Forelimb muscle (tissue), 1 donor: ENCODE data around the gene KLHDC7B. TPM values are rescaled to one million over a fixed set of nuclear protein-coding genes. Genes with fewer than 3 reads are reported as not detected.
"Not testable (repeated sequence)": the region's sequence is repeated elsewhere in the genome, so short reads cannot be mapped to it uniquely, and the experiment has no call there.

ENCODE experiments used
- DNase-seq: peaks from one replicate; pipeline ENCODE4 v3.0.0-alpha.2; 2013; ENCODE audit warnings: low read depth
- polyA plus RNA-seq: library from polyadenylated mRNA; unstranded; fragments of 120-200 nt; gene quantifications from one replicate; pipeline ENCODE4 v1.2.1, GENCODE V29; 2013; ENCODE audit not compliant: insufficient read length

The KLHDC7B gene
- polyA plus RNA-seq, 1 donor: 0.03 TPM

DNA sequence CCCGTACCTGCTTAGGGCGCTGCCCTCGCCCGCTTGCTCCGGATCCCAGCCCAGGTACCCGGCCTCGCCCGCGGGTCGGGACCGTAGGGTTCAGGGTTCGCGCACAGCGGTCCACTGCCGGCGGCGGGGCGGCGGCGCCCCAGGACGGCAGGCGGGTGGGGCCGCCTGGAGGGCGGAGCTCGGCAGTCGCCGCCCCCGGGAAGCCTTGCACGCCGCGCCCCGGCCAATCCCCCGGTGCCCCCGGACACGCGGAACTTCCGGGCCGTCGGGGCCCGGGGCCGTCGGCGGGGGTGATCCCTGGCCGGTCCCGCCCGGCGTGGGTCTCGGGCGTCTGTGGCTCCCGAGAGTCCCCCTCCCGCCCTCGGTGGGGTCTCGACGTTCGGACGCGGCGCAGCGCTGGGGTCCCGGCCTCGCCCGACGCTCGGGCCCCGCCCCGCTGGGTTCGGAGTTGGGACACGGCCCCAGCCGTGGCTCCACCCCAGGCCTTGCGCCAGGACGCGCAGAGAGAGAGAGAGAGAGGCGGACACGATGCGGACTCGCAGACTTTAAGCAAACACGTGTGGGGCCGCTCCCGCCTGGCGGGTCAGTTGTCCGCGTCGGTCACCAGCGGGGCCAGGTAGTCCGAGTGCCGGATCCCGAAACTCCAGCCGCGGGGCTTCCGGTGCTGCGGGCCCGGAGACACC lies 15.7 kb upstream of the KLHDC7B start, which contains the start of gene TYMP:
TYMP (minus strand) TSS at position 116 of the 683 bp plus-strand sequence. CDS start 303 bp downstream, outside the sequence.
- DNase-seq: no peak

DNA sequence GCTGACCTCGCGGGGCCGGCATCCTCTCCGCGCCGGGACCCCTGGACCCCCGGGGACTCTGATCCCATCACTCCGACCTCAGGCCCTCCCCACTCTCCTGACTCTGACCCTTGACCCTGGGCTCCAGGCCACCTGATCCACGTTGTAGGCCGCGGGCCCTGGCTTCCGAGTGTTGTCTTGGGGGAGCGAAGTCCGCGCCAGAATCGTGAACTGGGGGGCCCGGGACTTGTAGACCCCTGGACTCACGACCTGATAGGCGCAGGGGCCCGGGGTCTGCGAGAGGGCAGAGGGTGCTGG lies 15.2 kb upstream of the KLHDC7B start:
- no peak for DNase-seq

DNA sequence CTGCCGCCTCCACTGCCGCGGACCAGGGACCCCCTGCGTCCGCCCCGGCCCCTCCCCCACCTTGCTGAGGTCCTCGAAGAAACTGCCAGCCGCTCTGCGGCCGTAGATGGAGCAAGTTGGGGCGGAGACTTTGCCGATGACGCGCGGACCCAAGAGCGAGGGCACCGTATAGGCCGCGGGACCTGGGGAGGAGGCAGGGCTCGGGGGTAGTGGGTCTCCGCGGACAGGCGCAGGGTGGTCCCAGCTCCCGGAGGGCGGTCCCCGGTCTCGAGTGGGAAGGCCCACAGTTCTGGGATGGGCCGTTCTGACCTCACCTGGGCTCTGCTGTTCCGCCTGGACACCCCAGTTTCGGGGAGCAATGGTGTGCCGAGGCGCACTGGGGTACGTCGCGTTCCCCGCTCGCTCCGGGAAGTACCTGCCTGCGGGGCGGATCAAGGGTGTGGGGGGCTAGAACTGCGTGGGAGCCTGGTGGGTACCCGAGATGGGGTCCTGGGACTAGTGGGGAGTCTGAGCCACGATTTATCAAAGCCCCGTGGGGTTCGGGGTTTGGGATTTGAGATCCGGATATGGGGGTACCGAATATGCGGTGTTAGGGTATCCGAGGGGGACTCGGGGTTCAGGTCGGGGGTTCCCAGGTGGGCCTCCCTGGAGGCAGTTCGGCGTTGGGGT lies 14.7 kb upstream of the KLHDC7B start:
- no peak for DNase-seq

DNA sequence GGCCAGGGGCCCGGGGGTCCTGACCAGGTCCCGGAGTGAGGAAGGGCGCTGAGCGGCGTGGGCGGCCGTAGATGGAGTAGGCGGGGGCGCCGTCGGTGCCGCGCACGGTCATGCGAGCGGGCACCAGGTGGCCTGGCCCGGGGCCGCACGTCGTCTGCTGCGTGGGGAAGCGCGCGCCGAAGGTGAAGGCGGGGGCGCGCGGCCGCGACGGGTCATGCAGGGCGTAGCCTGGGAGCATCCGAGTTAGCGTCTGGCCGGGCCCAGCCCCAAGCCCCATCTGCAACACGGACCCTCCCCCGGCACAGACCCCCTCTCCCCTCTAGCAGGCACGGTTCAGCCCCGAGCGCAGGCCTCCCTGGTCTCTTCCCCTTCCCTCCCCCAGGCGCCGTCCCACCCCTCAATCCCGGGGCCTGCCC lies 14.1 kb upstream of the KLHDC7B start:
- no peak for DNase-seq

DNA sequence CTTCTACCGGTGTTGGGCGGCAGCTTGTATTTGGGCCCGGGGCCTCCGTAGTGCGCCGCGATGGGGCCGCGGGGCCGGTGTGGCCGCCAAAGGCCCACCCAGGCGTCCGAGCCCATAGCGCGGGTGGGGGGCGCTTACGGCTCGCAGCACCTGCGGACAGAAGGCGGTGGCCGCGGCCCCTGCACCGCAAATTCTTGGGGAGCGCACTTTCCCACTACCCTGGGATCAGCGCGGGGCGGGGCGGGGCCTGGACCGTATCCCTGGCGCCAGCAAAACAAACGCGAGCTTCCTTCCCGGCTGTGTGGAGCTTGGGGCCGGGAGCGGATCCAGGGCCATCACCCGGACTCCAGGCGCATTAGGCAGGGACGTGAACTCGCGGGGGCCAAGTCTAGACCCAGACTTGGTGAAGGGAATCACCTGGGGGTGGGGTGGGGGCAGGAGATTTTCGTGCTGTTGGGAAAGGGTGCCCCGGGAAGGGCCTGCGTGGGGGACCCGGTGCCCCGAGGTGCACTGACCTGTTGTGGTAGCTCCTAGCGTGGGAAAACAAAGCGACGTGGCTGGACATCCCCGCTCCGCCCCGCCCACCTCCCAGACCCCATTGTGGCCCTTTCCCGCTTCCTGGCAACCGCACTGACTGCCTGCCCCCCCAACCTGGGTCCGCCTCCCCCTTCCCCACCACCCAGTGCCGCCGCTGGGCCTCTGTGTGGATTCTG lies 13.6 kb upstream of the KLHDC7B start:
- DNase-seq: no peak

DNA sequence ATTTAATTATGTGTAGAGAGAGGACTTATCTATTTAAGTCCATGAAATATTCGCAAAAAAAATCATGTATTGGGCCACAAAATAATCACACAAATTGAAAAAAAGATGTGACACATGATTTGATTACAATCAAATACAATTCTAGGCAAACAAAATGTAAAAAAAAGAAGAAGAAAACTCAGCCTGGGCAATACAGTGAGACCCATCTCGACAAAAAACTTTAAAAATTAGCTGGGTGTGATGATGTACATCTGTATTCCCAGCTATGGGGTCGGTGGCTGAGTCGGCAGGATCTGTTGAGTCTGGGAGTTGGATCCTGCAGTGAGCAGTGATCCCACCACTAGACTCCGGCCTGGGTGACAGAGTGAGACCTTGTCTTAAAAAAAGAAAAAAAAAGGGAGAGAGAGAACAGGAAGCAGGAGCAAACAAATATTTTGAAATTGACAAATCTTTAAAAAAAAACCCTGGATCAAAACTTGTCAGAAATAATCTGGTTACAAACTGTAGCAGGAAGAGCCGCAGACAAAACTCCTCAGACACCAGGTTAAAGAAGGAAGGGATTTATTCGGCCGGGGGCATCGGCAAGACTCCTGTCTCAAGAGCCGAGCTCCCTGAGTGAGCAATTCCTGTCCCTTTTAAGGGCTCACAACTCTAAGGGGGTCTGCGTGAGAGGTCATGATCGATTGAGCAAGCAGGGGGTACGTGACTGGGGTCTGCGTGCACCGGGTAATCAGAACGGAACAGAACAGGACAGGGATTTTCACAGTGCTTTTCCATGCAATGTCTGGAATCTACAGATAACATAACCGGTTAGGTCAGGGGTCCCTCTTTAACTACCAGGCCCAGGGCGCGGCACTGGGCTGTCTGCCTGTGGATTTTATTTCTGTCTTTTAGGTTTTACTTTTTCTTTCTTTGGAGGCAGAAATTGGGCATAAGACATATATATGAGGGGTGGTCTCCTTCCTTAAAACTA lies 12.6 kb upstream of the KLHDC7B start:
- DNase-seq: no peak

DNA sequence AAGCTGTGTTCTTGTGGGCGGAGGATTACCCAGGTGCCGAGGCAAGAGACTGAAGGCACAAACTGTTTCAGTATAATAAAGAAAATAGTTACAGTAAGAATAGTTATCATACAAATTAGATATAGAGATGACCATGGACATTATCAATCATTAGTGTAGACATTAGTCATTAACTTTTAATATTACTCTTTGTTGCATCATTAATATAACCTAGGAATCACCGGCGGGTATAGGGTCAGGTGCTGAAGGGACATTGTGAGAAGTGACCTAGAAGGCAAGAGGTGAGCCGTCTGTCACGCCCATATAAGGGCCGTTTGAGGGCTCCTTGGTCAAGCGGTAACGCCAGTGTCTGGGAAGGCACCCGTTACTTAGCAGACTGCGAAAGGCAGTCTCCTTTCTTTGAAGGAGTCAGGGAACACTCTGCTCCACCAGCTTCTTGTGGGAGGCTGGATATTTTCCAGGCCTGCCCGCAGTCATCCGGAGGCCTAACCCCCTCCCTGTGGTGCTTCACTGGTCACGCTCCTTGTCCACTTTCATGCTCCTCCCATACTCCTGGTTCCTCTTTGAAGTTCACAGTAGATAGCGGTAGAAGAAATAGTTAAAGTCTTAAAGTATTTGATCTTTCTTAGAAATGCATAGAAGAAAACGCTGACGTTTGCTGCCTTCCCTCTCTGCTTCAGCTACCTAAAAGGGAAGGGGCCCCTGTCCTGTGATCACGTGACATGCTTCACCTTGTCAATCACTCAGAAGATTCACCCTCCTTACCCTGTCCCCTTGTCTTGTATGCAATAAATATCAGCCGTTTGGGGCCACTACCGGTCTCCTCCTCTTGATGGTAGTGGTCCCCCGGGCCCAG lies 11.6 kb upstream of the KLHDC7B start:
- not testable (repeated sequence) for DNase-seq

DNA sequence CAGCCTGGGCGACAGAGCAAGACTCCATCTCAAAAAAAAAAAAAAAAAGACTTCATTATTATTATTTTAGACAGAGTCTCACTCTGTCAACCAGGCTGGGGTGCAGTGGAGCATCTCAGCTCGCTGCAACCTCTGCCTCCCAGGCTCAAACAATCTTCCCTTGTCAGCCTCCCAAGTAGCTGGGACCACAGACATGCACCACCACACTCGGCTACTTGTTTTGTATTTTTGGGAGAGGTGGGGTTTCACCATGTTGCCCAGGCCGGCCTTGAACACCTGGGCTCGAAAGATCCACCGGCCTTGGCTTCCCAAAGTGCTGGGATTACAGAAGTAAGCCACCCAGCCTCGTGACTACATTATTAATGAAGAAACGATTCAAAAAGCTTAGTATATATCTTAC lies 10.6 kb upstream of the KLHDC7B start:
- no peak for DNase-seq

DNA sequence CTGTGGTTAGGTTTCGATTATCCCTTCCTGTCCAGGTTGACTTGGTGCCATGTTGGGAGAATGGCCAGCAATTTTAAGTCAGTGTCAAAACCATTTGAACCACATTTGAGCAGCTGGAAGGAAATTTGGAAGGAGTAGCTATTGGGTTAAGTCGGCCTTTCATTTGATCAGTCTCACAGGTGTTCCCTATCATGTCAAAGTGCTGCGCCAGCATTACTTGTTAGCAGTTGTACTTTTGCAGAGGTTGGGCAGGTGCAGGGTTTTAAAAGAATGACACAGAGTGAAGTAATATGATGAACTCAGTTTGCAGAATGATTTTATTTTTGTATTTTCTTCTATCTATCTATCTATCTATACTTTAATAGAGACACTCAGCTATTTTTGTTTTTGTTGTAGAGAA lies 9.5 kb upstream of the KLHDC7B start:
- DNase-seq: no peak

DNA sequence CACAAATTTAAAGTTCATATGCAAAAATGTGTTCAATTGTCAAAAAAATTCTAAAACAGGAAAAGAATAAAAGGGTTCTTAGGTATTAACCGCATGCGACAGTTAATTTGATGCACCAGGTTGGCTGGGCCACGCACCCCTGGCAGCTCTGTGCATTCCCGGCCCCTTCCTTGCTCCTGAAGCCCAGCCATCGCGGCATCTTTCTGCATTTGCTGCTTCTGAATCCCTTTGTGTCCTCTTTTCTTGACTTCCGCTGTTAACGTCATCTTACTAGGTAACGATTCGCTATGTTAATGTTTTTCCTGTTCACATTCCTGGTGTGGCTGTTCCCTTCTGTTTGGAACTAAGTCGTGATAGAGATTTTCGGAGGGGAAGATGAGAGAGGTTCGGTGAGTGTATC lies 7.9 kb upstream of the KLHDC7B start:
- no peak for DNase-seq

DNA sequence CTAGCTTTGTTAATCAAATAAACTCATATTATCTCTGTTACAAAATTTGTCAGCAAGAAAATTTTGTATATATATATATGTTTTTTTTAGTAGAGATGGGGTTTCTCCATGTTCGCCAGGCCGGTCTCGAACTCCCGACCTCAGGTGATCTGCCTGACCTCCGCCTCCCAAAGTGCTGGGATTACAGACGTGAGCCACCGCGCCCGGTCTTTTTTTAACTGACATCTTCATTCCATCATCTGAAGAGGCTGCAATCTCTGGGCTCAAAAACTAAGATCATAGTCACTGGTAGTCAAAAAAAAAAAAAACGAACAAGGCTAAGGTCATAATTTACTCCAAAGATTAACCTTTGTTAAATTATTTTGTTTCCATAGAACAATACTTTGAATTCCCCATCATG lies 5.3 kb upstream of the KLHDC7B start:
- no peak for DNase-seq

DNA sequence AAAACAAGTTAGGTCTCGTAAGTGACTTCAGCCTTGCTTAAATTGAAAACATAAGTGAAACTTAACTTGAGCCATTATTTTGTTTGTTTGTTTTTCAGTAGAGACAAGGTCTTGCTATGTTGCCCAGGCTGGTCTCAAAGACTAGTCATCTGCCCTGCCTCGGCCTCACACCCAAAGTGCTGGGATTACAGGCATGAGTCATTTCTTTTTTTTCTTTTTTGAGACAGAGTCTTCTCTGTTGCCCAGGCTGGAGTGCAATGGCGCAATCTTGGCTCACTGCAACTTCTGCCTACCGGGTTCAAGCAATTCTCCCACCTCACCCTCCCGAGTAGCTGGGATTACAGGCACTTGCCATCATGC lies 4.1 kb upstream of the KLHDC7B start:
- not testable (repeated sequence) for DNase-seq

DNA sequence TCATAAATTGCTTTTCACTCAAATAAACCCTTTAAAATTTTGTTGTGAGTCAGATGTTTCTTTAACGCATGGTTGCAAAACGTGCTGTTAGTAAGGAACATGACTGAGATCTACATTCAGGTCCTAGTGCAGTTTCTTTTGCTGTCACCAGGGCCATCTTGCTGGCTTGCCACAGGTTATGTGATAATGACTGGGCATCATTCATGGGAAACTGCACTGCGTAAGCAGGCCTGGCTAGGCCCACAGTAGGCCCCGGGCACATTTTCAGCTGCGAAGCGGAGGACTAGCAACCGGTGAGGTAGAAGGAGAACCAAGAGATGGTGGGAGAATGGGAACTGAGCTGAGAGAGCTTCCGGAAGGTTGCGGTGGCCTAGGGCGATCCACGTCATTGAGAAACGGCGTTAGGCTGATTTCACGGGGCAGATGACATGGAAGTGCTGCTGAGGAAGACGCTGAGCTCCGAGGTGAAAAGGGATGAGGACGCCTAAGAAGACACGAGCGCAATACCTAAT lies 3.2 kb upstream of the KLHDC7B start:
- no peak for DNase-seq

DNA sequence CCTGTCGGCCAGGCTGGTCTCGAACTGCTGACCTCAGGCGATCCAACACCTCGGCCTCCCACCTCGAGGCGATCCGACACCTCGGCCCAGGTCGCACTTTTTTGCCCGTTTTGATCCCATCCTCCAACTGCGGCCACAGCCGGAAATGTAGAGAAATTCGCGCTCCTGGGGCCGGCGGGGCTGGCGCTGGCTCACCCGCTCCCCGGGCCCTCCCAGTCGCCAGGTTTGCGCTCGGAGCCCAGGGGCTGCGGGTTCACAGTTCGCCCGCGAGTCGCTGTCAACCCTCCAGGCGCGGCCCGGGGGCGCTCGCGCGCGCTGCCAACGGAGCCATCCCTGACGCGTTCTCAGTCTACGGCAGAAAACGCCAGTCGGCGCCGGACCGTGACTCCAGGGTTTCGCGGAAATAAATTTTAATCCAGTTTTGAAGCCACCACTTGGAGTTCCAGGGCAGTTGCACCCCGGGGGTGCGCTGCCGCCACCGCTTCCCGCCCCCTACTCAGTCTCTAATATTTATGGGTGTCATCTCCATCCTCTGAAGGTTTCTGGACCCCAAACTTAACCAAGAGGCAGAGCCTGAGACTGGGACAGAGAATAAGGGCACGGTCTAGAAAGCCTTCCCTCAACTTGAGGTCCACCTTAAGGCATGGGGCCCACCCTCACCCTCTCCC lies 1.5 kb upstream of the KLHDC7B start:
- DNase-seq: no peak

DNA sequence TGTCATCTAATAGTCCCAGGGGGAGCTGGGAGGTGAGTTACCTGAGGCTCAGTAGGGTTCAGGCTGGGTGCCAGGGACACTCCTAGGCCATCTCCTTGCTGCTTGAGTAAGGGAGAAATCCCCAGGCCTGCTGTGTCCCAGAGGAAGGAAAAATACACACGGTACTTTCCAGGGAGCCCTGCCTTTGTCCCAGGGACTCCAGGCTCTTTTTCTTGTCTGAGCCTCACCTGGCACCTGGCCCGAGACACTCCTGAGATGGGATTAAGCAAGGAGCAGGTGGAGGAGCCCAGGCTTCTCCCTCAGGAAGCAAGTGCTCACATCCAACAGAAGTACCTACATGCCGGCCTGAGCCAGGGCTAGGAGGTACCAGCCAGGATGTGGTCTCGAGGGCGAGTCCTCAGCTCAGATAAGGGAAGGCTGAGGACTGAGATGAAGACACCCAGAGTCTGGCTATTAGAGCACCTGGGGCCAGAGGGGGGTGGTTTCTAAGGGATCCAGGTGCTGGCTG lies 899 bp upstream of the KLHDC7B start:
- DNase-seq: no peak

DNA sequence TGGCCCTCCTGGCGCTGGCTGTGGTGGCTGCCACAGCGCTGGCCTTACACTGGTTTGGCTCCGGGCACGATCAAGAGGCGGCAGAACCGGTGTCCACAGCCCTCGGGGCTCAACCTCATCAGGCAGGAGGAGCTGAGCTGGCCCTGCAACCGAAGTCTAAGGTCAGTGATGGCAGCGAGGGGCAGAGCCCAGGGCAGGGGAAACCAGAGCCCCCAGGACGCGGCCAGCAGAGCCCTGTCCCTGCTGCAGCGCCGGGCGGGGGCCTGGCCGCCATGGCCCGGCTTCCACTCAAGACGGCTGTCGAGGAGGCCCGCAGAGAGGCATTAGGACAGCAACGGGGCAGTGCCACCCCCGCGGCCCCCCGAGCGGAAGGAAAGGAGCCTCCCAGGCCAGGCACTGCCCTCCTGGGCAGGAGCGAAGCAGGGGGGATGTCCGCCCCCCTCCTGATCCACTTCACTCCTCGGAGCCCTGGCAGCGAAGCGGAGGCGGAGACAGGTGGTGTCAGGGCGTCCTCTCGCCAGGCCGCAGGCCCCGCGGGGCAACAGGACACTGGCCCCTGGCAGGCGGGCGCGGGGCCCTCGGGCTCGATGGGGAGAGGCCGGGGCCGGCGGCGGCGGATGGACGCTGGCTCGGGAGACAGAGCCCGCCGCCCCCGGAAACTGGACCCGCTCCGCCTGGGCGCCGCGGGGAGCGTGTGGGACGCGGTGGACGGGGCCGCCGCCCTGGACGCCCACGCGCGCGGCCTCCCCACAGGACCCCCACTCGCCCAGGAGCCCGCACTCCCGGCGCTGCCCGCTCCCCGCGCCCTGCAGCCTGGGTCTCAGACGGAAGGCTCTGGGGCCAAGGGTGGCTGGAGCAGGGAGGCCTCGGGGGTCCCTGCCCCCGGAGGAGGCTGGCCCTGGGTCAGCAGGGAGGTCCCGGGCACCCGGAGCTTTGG lies 895 bp downstream of the KLHDC7B start:
- DNase-seq: no peak

DNA sequence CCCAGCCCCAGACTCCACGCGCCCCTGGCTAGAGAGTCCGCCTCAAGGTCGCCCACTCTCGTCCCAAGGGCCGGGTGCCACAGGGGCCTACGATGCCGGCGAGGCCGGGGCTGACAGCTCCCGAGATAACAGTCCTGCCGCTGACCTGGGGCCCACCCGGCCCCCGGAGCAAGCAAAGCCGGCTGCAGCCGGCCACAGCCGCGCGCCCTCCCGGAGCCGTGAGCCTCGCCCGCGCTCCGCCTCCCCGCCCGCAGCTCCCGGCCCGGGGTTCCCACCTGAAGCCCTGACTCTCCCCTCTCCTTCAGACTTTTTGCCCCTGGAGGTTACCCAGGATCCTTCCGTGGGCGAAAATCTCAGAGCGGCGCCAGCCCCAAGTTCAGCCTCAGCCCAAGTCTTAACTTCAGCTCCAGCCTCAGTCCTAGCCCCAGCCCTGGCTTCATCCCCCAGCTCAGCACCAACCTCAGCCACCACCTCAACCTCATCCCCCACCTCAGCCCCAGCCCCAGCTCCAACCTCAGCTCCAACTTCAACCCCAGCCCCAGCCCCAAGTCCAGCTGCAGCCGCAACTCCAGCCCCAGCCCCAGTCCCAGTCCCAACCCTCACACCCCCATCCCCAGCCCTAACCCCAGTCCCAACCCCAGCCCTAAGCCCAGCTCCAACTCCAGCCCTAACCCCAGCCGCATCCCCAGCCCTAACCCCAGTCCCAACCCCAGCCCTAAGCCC lies 1.7 kb downstream of the KLHDC7B start:
- DNase-seq: no peak
